Measurements from ENCODE around the gene ZNF462. TPM values are rescaled to one million over a fixed set of nuclear protein-coding genes. Genes with fewer than 3 reads are reported as not detected.
"Not testable (repeated sequence)": the region's sequence is repeated elsewhere in the genome, so short reads cannot be mapped to it uniquely, and the experiment has no call there.

Gene ZNF462
- polyA plus RNA-seq, 2 of the 4 experiments (the other 2 are of a cell fraction) = 2.4 to 3.9 TPM

DNA sequence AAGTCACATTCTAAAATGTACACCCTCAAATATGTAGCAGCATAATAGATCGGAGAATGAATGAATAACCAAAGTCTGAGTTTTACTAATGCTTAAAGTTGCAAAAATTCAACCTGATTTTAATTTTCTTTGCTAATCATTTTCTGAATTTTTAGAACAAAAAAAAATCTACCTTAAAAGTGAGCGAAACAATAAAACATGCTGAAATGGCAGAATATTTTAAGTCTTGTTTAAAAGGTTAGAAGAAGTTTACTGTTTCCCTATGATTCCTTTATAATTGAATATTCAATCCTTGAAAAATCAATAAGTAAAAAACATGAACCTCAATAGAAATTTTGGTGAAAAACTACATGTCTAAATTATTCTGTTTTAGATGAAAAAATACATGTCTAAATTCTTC is 27.1 kb upstream of the ZNF462 start:
- 45% methylated on average over 2 of the region's 2 CpGs for WGBS (ENCODE audit: missing lambda C conversion rate)
- Histone ChIP-seq H3K4me1 (no peaks in the 10 kb centered on the region), H3K27ac (no peak overlapping the region), H3K4me2 (no peak overlapping the region), H3K9me3 (0 out of 3 replicates have a peak, but pooled peaks cover 3% of the 10 kb centered on the region), H3K4me3 (no peak overlapping the region)
- ChIA-PET CTCF (no interaction called here), POLR2A (no interaction called here)
- FAIRE-seq = no peak
- no peak for ATAC-seq
- no peak for DNase-seq (ENCODE audit: low read depth in 1 of 2, low spot score in 1 of 2)
- peak; percentile 63 for TF ChIP-seq MAFK (IDR thresholded peaks at IDR 0.05; ENCODE audit: partially characterized antibody)
- TF ChIP-seq KDM1A (IDR thresholded peaks at IDR 0.05; ENCODE audit: low read depth) = no peak

GRCh38 chr9:106843371-106843770 is 19.6 kb upstream of the ZNF462 start:
- no peak overlapping the region for H3K4me3 ChIP-seq
- no peak for FAIRE-seq
- ChIA-PET POLR2A (no interaction called here), CTCF (no interaction called here)
- H3K4me2 ChIP-seq = no peak overlapping the region
- no peak for TF ChIP-seq RNF2 (IDR thresholded peaks at IDR 0.05; ENCODE audit: borderline replicate concordance, low read depth)
- no peak for TF ChIP-seq REST (IDR thresholded peaks at IDR 0.05)
- no peak for TF ChIP-seq ZSCAN20 (CRISPR knock-in tag; IDR thresholded peaks at IDR 0.05)
- no peak for TF ChIP-seq EHMT2 (IDR thresholded peaks at IDR 0.05; ENCODE audit: low read depth)
- TF ChIP-seq POLR2A (IDR thresholded peaks at IDR 0.05; ENCODE audit: low read length) = no peak
- TF ChIP-seq, protein P1, sequence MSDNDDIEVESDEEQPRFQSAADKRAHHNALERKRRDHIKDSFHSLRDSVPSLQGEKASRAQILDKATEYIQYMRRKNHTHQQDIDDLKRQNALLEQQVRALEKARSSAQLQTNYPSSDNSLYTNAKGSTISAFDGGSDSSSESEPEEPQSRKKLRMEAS (IDR thresholded peaks at IDR 0.05) = no peak
- TF ChIP-seq EP300 (IDR thresholded peaks at IDR 0.05) = no peak
- DNase-seq (ENCODE audit: low read depth in 1 of 2, low spot score in 1 of 2) = no peak
- no peak overlapping the region for H3K27ac ChIP-seq
- H3K9me3 ChIP-seq = no peaks in the 10 kb centered on the region
- no peak for ATAC-seq
- no peaks in the 10 kb centered on the region; the same call in 1 of the 3 replicates for H3K4me1 ChIP-seq
- WGBS (ENCODE audit: missing lambda C conversion rate) = 0% methylated on average over 1 of the region's 1 CpG

DNA sequence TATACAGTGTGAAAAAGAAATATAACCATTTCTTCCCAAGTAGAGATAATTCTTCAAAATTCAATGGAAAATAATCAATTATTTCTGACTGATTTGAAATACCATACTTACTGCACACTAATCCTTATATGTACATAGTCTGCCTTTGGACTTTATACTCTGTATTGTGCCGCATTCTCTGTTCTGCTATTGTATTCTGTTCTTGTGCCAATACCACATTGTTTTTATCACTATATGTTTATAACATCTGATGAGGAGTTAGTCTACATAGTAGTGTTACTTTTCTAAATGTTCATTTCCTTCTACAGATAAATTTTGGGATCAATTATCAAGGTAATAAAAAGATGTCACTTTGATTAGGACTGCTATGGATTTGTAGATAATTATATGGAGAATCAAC is 16.7 kb upstream of the ZNF462 start:
- CTCF ChIA-PET = no interaction called here
- Histone ChIP-seq H3K27ac (no peak overlapping the region), H3K4me3 (no peak overlapping the region), H3K9me3 (no peaks in the 10 kb centered on the region), H3K4me1 (no peaks in the 10 kb centered on the region; the same call in 1 of the 3 replicates), H3K4me2 (no peak overlapping the region)
- POLR2A ChIA-PET = no interaction called here
- FAIRE-seq = peak; percentile 63
- 81% methylated on average over 1 of the region's 1 CpG for WGBS (ENCODE audit: missing lambda C conversion rate)
- TF ChIP-seq CHD2 (IDR thresholded peaks at IDR 0.05; ENCODE audit: low read length, partially characterized antibody) (no peak), JUNB (IDR thresholded peaks at IDR 0.05) (no peak), ESRRA (IDR thresholded peaks at IDR 0.05; ENCODE audit: borderline replicate concordance, low read length) (no peak), GATA3 (IDR thresholded peaks at IDR 0.05; ENCODE audit: borderline replicate concordance) (no peak), EHMT2 (IDR thresholded peaks at IDR 0.05; ENCODE audit: low read depth) (no peak)
- no peak for ATAC-seq
- DNase-seq (ENCODE audit: low read depth in 1 of 2, low spot score in 1 of 2) = no peak

- no peak for ATAC-seq
- no peak for DNase-seq (ENCODE audit: low read depth in 1 of 2, low spot score in 1 of 2)
- ChIA-PET CTCF (no interaction called here), POLR2A (no interaction called here)
- no peak for FAIRE-seq
- H3K4me1 ChIP-seq = no peaks in the 10 kb centered on the region; the same call in 1 of the 3 replicates
- TF ChIP-seq RARB (CRISPR knock-in tag; IDR thresholded peaks at IDR 0.05) (no peak), PHF8 (IDR thresholded peaks at IDR 0.05; ENCODE audit: borderline replicate concordance, low read depth) (no peak), HOXB5 (CRISPR knock-in tag; IDR thresholded peaks at IDR 0.05) (no peak), TP53 (CRISPR knock-in tag; IDR thresholded peaks at IDR 0.05) (no peak), HES2 (IDR thresholded peaks at IDR 0.05) (no peak), CEBPB (IDR thresholded peaks at IDR 0.05) (peak; percentile 32 to 68; a peak in 3 of 4 replicates), HOXB13 (CRISPR knock-in tag; IDR thresholded peaks at IDR 0.05; ENCODE audit: low read depth) (no peak), CBX2 (IDR thresholded peaks at IDR 0.05; ENCODE audit: borderline replicate concordance, low read depth) (no peak), FOSB (CRISPR knock-in tag; IDR thresholded peaks at IDR 0.05) (no peak), MYC (IDR thresholded peaks at IDR 0.05; ENCODE audit: borderline replicate concordance, low read length) (no peak), FOSL2 (IDR thresholded peaks at IDR 0.05) (no peak), FOSL2 (CRISPR knock-in tag; IDR thresholded peaks at IDR 0.05) (0 out of 2 replicates have a peak, but pooled peaks have one; percentile 36), POLR2A (IDR thresholded peaks at IDR 0.05; ENCODE audit: low read length) (no peak)
- TF ChIP-seq, protein P2, sequence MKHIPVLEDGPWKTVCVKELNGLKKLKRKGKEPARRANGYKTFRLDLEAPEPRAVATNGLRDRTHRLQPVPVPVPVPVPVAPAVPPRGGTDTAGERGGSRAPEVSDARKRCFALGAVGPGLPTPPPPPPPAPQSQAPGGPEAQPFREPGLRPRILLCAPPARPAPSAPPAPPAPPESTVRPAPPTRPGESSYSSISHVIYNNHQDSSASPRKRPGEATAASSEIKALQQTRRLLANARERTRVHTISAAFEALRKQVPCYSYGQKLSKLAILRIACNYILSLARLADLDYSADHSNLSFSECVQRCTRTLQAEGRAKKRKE (CRISPR knock-in tag; IDR thresholded peaks at IDR 0.05; ENCODE audit: low read depth) = no peak
- no peak overlapping the region for H3K27ac ChIP-seq
- H3K4me3 ChIP-seq = no peak overlapping the region
- WGBS (ENCODE audit: missing lambda C conversion rate) = 15% methylated on average over 2 of the region's 2 CpGs
- no peak overlapping the region for H3K4me2 ChIP-seq
- no peaks in the 10 kb centered on the region for H3K9me3 ChIP-seq
Observed at GRCh38 chr9:106846857-106847256, 16.1 kb upstream of the ZNF462 start.

DNA sequence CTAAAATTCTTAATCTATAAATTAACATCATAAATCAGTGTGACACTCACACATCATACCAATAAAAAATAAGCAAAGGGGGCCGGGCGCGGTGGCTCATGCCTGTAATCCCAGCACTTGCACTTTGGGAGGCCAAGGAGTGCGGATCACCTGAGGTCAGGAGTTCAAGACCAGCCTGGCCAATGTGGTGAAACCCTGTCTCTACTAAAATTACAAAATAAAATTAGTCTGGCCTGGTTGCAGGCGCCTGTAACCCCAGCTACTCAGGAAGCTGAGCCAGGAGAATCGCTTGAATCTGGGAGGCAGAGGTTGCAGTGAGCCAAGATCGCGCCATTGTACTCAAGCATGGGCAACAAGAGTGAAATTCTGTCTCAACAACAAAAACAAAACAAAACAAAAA is 11.3 kb upstream of the ZNF462 start:
- ATAC-seq; H3K27ac ChIP-seq; DNase-seq (ENCODE audit: low read depth in 1 of 2, low spot score in 1 of 2); FAIRE-seq; POLR2A ChIA-PET; H3K4me1 ChIP-seq; H3K4me3 ChIP-seq; CTCF ChIA-PET; H3K4me2 ChIP-seq; H3K9me3 ChIP-seq: not testable (repeated sequence)
- WGBS (ENCODE audit: missing lambda C conversion rate) = 79% methylated on average over 8 of the region's 8 CpGs
